CD14-positive monocyte (primary cell): ENCODE measurements around the gene HYPK. TPM values are rescaled to one million over a fixed set of nuclear protein-coding genes. Genes with fewer than 3 reads are reported as not detected.
"Not testable (repeated sequence)": the region's sequence is repeated elsewhere in the genome, so short reads cannot be mapped to it uniquely, and the experiment has no call there.

Experiments
- DNase-seq, 3 donors: peaks; one replicate each; pipeline ENCODE4 v3.0.0-alpha.2; 2011 to 2022
- H2AFZ ChIP-seq: 2 replicates; pipeline ENCODE4 v1.6.0; 2012; ENCODE audit warnings: mild to moderate bottlenecking, low read depth, low read length, inconsistent platforms; ENCODE audit not compliant: insufficient read depth, poor library complexity, severe bottlenecking
- H3K27ac ChIP-seq, 2 donors: 1 replicate in 1 of 2; 2 replicates in 1 of 2; pipeline ENCODE4 v1.5.1; 2012 to 2013; ENCODE audit warnings: low read length in 2 of 2, control low read depth in 1 of 2, inconsistent platforms in 1 of 2, low read depth in 1 of 2, mild to moderate bottlenecking in 1 of 2
- H3K27me3 ChIP-seq, 2 donors: one replicate each; pipeline versions ENCODE4 v1.6.0 to v1.6.1; 2011 to 2013; ENCODE audit warnings: low read length in 2 of 2; ENCODE audit not compliant: control insufficient read depth in 2 of 2, insufficient read depth in 2 of 2
- H3K36me3 ChIP-seq, 2 donors: replicated peaks in 1 of 2; 1 replicate in 1 of 2; 2 replicates in 1 of 2; pipeline versions ENCODE4 v1.5.1 to v1.6.1; 2012 to 2013; ENCODE audit warnings: low read length in 2 of 2, control low read depth in 1 of 2, inconsistent platforms in 1 of 2, mild to moderate bottlenecking in 1 of 2; ENCODE audit not compliant: insufficient read depth in 2 of 2, control insufficient read depth in 1 of 2
- H3K4me1 ChIP-seq, 2 donors: 1 replicate in 1 of 2; 2 replicates in 1 of 2; pipeline versions ENCODE4 v1.5.1 to v1.6.1; 2012 to 2013; ENCODE audit warnings: low read length in 2 of 2, control low read depth in 1 of 2, inconsistent platforms in 1 of 2, mild to moderate bottlenecking in 1 of 2, moderate library complexity in 1 of 2; ENCODE audit not compliant: insufficient read depth in 2 of 2, control insufficient read depth in 1 of 2
- H3K4me2 ChIP-seq: replicated peaks from 2 replicates; pipeline ENCODE3; 2012; ENCODE audit warnings: low read length, moderate library complexity, mild to moderate bottlenecking; ENCODE audit not compliant: poor library complexity, severe bottlenecking; ENCODE audit errors: extremely low read depth
- H3K4me3 ChIP-seq, 3 experiments: fragments of 200-600 bp in 1 of 3; sonication (generic) in 1 of 3; replicated peaks in 1 of 3; 1 replicate in 2 of 3; 2 replicates in 1 of 3; pipeline ENCODE4 v1.5.1; 2011 to 2013; ENCODE audit warnings: low read length in 3 of 3, mild to moderate bottlenecking in 3 of 3, control low read depth in 2 of 3, low read depth in 2 of 3, inconsistent platforms in 1 of 3, moderate library complexity in 1 of 3
- H3K79me2 ChIP-seq: 2 replicates; pipeline ENCODE4 v1.6.0; 2012; ENCODE audit warnings: mild to moderate bottlenecking, control low read depth, inconsistent platforms, low read length, moderate library complexity; ENCODE audit not compliant: insufficient read depth
- H3K9ac ChIP-seq: 2 replicates; pipeline ENCODE4 v1.6.0; 2017; ENCODE audit warnings: low read length, mild to moderate bottlenecking; ENCODE audit not compliant: insufficient read depth, poor library complexity, severe bottlenecking
- H3K9me3 ChIP-seq, 2 donors: replicated peaks in 1 of 2; 1 replicate in 1 of 2; 2 replicates in 1 of 2; pipeline versions ENCODE4 v1.5.1 to v1.6.1; 2012 to 2013; ENCODE audit warnings: low read length in 2 of 2, control low read depth in 1 of 2; ENCODE audit not compliant: control insufficient read depth in 1 of 2, insufficient read depth in 1 of 2
- H4K20me1 ChIP-seq: 2 replicates; pipeline ENCODE4 v1.6.0; 2012; ENCODE audit warnings: mild to moderate bottlenecking, low read length, control low read depth, moderate library complexity; ENCODE audit not compliant: insufficient read depth
- H3K27ac Mint-ChIP-seq, 7 donors: one replicate each; pipeline ENCODE4 v1.8.0; 2020; ENCODE audit warnings: mild to moderate bottlenecking in 7 of 7, mixed read lengths in 7 of 7, moderate library complexity in 6 of 7, inconsistent platforms in 2 of 7
- H3K27me3 Mint-ChIP-seq, 3 donors: one replicate each; pipeline ENCODE4 v1.8.0; 2021 to 2022; ENCODE audit warnings: low read depth in 3 of 3, mild to moderate bottlenecking in 3 of 3, mixed read lengths in 3 of 3, moderate library complexity in 3 of 3, inconsistent platforms in 1 of 3
- H3K36me3 Mint-ChIP-seq, 2 donors: one replicate each; pipeline ENCODE4 v1.8.0; 2020; ENCODE audit warnings: mixed read lengths in 2 of 2, inconsistent platforms in 1 of 2, mild to moderate bottlenecking in 1 of 2
- H3K4me1 Mint-ChIP-seq: one replicate; pipeline ENCODE4 v1.8.0; 2020; ENCODE audit warnings: mild to moderate bottlenecking, mixed read lengths
- H3K4me3 Mint-ChIP-seq, 2 donors: one replicate each; pipeline ENCODE4 v1.8.0; 2020; ENCODE audit warnings: mild to moderate bottlenecking in 2 of 2, mixed read lengths in 2 of 2, moderate library complexity in 1 of 2
- H3K9me3 Mint-ChIP-seq, 7 donors: one replicate each; pipeline ENCODE4 v1.8.0; 2020 to 2022; ENCODE audit warnings: mixed read lengths in 7 of 7, mild to moderate bottlenecking in 6 of 7, moderate library complexity in 6 of 7, inconsistent platforms in 2 of 7
- CTCF ChIP-seq: fragments of 200-600 bp; IDR thresholded peaks from one replicate; pipeline ENCODE4 v1.8.0; 2022; ENCODE audit warnings: antibody characterized with exemption, mild to moderate bottlenecking
- WGBS: methylation state at CpG from one replicate; pipeline ENCODE4 v1.1.5; 2013; ENCODE audit warnings: missing lambda C conversion rate; ENCODE audit not compliant: insufficient coverage; 5-methylcytosine and 5-hydroxymethylcytosine counted together
- intact Hi-C, 2 donors: fragments of 100-400 bp; cut with micrococcal nuclease; formaldehyde crosslinking; loops; one replicate each; pipeline versions ENCODE4 v1.15.0 to v1.15.1; 2023
- polyA plus RNA-seq, 3 donors: library from polyadenylated mRNA; depleted of rRNA in 1 of 3; unstranded in 2 of 3; stranded (reverse) in 1 of 3; fragments of 300-500 nt in 2 of 3; fragments of >200 nt in 1 of 3; fragmentation: Illumina TruSeq in 2 of 3; gene quantifications; 1 replicate in 2 of 3; 2 replicates in 1 of 3; pipeline ENCODE4 v1.2.3, GENCODE V29; 2012 to 2021

The HYPK gene
- polyA plus RNA-seq, 3 donors: 4.4 to 23.1 (median 5.3) TPM

- WGBS: no CpG with 5 or more reads among the region's 3 CpGs
- Histone ChIP-seq H3K36me3 (peaks cover 9 to 18% of the 10 kb centered on the region in 2 donors), H3K9ac (no peak overlapping the region), H3K4me1 (peaks cover 11 to 20% of the 10 kb centered on the region in 2 donors), H3K27ac (no peak overlapping the region), H3K4me2 (no peak overlapping the region), H2AFZ (no peak overlapping the region), H3K79me2 (peaks cover 93% of the 10 kb centered on the region), H4K20me1 (no peaks in the 10 kb centered on the region), H3K27me3 (no peaks in the 10 kb centered on the region), H3K9me3 (no peaks in the 10 kb centered on the region), H3K4me3 (no peak overlapping the region)
- intact Hi-C loops: no loop called here
- no peak for DNase-seq
- H3K36me3 Mint-ChIP-seq: peaks cover 11 to 24% of the 10 kb centered on the region in 2 donors
- H3K4me1 Mint-ChIP-seq: peaks cover 20% of the 10 kb centered on the region
- peak overlapping the region in 2 of 7 donors; percentile 5 to 43 for H3K27ac Mint-ChIP-seq
- no peak overlapping the region for H3K4me3 Mint-ChIP-seq
- H3K9me3 Mint-ChIP-seq: peaks cover 0 to 3% (median 0%) of the 10 kb centered on the region in 7 donors
- no peak for TF ChIP-seq CTCF
- H3K27me3 Mint-ChIP-seq: peaks cover 0 to 4% (median 0%) of the 10 kb centered on the region in 3 donors
Measured at GRCh38 chr15:43821505-43821904, 21.1 kb downstream of the HYPK start.

- Histone ChIP-seq H3K4me1 (peaks cover 20 to 38% of the 10 kb centered on the region in 2 donors), H3K9me3 (no peaks in the 10 kb centered on the region), H3K36me3 (no peaks in the 10 kb centered on the region), H3K9ac (peak within 1 kb of the TSS; percentile 87), H3K4me3 (peak within 1 kb of the TSS; percentile 79 to 95 (median 91)), H2AFZ (peak within 1 kb of the TSS; percentile 84), H3K27ac (peak within 1 kb of the TSS; percentile 86 to 96), H4K20me1 (no peaks in the 10 kb centered on the region), H3K4me2 (peak within 1 kb of the TSS; percentile 76), H3K79me2 (peaks cover 94% of the 10 kb centered on the region), H3K27me3 (no peaks in the 10 kb centered on the region)
- Mint-ChIP-seq H3K27me3 (peaks cover 0 to 4% (median 0%) of the 10 kb centered on the region in 3 donors), H3K27ac (peak within 1 kb of the TSS; percentile 98 to 100 (median 99)), H3K4me1 (peaks cover 35% of the 10 kb centered on the region), H3K9me3 (peaks cover 0 to 1% (median 0%) of the 10 kb centered on the region in 7 donors), H3K36me3 (peaks cover 0 to 9% of the 10 kb centered on the region in 2 donors), H3K4me3 (peak within 1 kb of the TSS; percentile 98 to 99)
- DNase-seq: peak; percentile 94 to 97 (median 97)
- intact Hi-C loops: loop anchor here (5.0 kb wide), 1 partner anchor 32 kb away; the partner anchor contains the start of gene SERF2 (in 2 of the 2)
- WGBS: 2% methylated on average over 32 of the region's 46 CpGs
- no peak for TF ChIP-seq CTCF
Measured at GRCh38 chr15:43824302-43825246, 24.2 kb downstream of the HYPK start, which contains the start of gene MFAP1. Gene MFAP1, minus strand, starts transcription at chr15:43824690. Its CDS starts 121 bp downstream, at chr15:43824569.

GRCh38 chr15:43825305-43825704, 24.9 kb downstream of the HYPK start:
- peaks cover 35% of the 10 kb centered on the region for H3K4me1 Mint-ChIP-seq
- not testable (repeated sequence) for H3K4me3 Mint-ChIP-seq, H3K9ac ChIP-seq, H3K27ac ChIP-seq, H3K36me3 Mint-ChIP-seq, H2AFZ ChIP-seq, DNase-seq, H3K36me3 ChIP-seq, H3K27ac Mint-ChIP-seq, H3K27me3 ChIP-seq, H3K4me3 ChIP-seq, H3K27me3 Mint-ChIP-seq, H3K4me2 ChIP-seq, H3K9me3 Mint-ChIP-seq, H3K9me3 ChIP-seq, H4K20me1 ChIP-seq
- intact Hi-C loops: loop anchor here (5.0 kb wide), 1 partner anchor 33 kb away; the partner anchor contains the start of gene SERF2 (in 2 of the 2)
- 100% methylated on average over 5 of the region's 11 CpGs for WGBS
- Histone ChIP-seq H3K4me1 (peaks cover 20 to 38% of the 10 kb centered on the region in 2 donors), H3K79me2 (peaks cover 94% of the 10 kb centered on the region)
